HepG2 (cell line): ENCODE data around the gene SNAPC4. TPM values are rescaled to one million over a fixed set of nuclear protein-coding genes. Genes with fewer than 3 reads are reported as not detected.

ENCODE experiments used
- AHDC1 ChIP-seq: sonication (generic); formaldehyde crosslinking; IDR thresholded peaks from 2 replicates; pipeline ENCODE4 v1.5.1; 2020; ENCODE audit warnings: mild to moderate bottlenecking, missing genetic modification reagents, borderline replicate concordance
- ARNTL ChIP-seq: sonication (generic); formaldehyde crosslinking; IDR thresholded peaks from 2 replicates; pipeline ENCODE4 v1.4.0; 2020; ENCODE audit warnings: mild to moderate bottlenecking, missing genetic modification reagents
- MAF1 ChIP-seq: sonication (generic); formaldehyde crosslinking; IDR thresholded peaks from 2 replicates; pipeline ENCODE4 v1.5.0; 2020; ENCODE audit warnings: missing genetic modification reagents, borderline replicate concordance
- MAZ ChIP-seq, 2 experiments: sonication (generic) in 1 of 2; formaldehyde crosslinking in 1 of 2; IDR thresholded peaks; 2 replicates each; pipeline versions ENCODE4 v1.5.0 to v1.6.1; 2012 to 2020; ENCODE audit warnings: low read depth in 2 of 2, mild to moderate bottlenecking in 2 of 2, borderline replicate concordance in 1 of 2, improper control_type of control experiment in 1 of 2, low read length in 1 of 2, missing genetic modification reagents in 1 of 2, moderate library complexity in 1 of 2
- RAD51 ChIP-seq: fragments of 450-650 bp; IDR thresholded peaks from 2 replicates; pipeline ENCODE4 v1.6.1; 2016; ENCODE audit warnings: borderline replicate concordance
- RFXANK ChIP-seq: IDR thresholded peaks from 2 replicates; pipeline ENCODE4 v1.6.1; 2016
- SRSF9 ChIP-seq: fragments of 200-400 bp; formaldehyde crosslinking; IDR thresholded peaks from 2 replicates; pipeline ENCODE4 v1.6.1; 2018; ENCODE audit warnings: borderline replicate concordance, mild to moderate bottlenecking, low read depth, low read length; ENCODE audit not compliant: insufficient read depth, poor library complexity, severe bottlenecking
- ZBTB1 ChIP-seq: sonication (generic); formaldehyde crosslinking; IDR thresholded peaks from 2 replicates; pipeline ENCODE4 v1.4.0; 2020; ENCODE audit warnings: missing genetic modification reagents, borderline replicate concordance
- ZNF136 ChIP-seq: sonication (generic); formaldehyde crosslinking; IDR thresholded peaks from 2 replicates; pipeline ENCODE4 v1.8.1; 2022; ENCODE audit warnings: low read depth, mild to moderate bottlenecking, moderate library complexity, missing genetic modification reagents
- polyA plus RNA-seq, 8 experiments: library from polyadenylated mRNA; depleted of rRNA in 3 of 8; stranded (reverse) in 7 of 8; unstranded in 1 of 8; fragments of >200 nt; fragmentation: Illumina TruSeq in 4 of 8; extraction: Trizol in 4 of 8; gene quantifications; 2 replicates each; pipeline versions ENCODE4 v1.2.1 to v1.2.3, GENCODE V29; 2011 to 2016; ENCODE audit warnings: low read depth in 4 of 8, missing spikeins in 1 of 8, mixed read lengths in 1 of 8; ENCODE audit not compliant: insufficient read depth in 1 of 8
- total RNA-seq, 5 experiments: library from RNA; depleted of rRNA; stranded (reverse); fragments of >200 nt; fragmentation: Illumina TruSeq; extraction: Trizol; gene quantifications; 2 replicates each; pipeline ENCODE4 v1.2.3, GENCODE V29; 2016; ENCODE audit warnings: low read depth in 1 of 5
- TF ChIP-seq, protein P1 (sequence below): sonication (generic); formaldehyde crosslinking; conservative IDR thresholded peaks from 2 replicates; pipeline ENCODE4 v1.8.0; 2022; ENCODE audit warnings: missing genetic modification reagents
- TF ChIP-seq, protein P2 (sequence below): sonication (generic); formaldehyde crosslinking; IDR thresholded peaks from 2 replicates; pipeline ENCODE4 v1.4.0; 2020; ENCODE audit warnings: missing genetic modification reagents, borderline replicate concordance
- TF ChIP-seq, protein P3 (sequence below): sonication (generic); formaldehyde crosslinking; IDR thresholded peaks from 2 replicates; pipeline ENCODE4 v1.4.0; 2020; ENCODE audit warnings: missing genetic modification reagents

SNAPC4 gene
- total and polyA plus RNA-seq, 2 of the 13 experiments (the other 11 are each of a cell fraction or from before 2014, with no cell fraction given) = 2.0 to 6.0 TPM

GRCh38 chr9:136363106-136363948 is 36.6 kb downstream of the SNAPC4 start, which contains the start of gene DNLZ (continued):
- TF ChIP-seq, protein P1, sequence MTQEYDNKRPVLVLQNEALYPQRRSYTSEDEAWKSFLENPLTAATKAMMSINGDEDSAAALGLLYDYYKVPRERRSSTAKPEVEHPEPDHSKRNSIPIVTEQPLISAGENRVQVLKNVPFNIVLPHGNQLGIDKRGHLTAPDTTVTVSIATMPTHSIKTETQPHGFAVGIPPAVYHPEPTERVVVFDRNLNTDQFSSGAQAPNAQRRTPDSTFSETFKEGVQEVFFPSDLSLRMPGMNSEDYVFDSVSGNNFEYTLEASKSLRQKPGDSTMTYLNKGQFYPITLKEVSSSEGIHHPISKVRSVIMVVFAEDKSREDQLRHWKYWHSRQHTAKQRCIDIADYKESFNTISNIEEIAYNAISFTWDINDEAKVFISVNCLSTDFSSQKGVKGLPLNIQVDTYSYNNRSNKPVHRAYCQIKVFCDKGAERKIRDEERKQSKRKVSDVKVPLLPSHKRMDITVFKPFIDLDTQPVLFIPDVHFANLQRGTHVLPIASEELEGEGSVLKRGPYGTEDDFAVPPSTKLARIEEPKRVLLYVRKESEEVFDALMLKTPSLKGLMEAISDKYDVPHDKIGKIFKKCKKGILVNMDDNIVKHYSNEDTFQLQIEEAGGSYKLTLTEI (CRISPR knock-in tag) = no peak
- TF ChIP-seq SRSF9 (no peak), ZBTB1 (no peak), RFXANK (CRISPR knock-in tag) (peak; percentile 55; the same call in 1 of the 2 replicates), RAD51 (no peak), MAF1 (peak; percentile 50; the same call in 1 of the 2 replicates), ARNTL (CRISPR knock-in tag) (peak; percentile 91), AHDC1 (CRISPR knock-in tag) (no peak), ZNF136 (CRISPR knock-in tag) (no peak), MAZ (IDR thresholded peaks at IDR 0.05; ENCODE audit: borderline replicate concordance, low read depth, low read length) (peak; percentile 62; the same call in 1 of the 2 replicates), MAZ (CRISPR knock-in tag; IDR thresholded peaks at IDR 0.05; ENCODE audit: low read depth) (peak; percentile 93)
- TF ChIP-seq, protein P2, sequence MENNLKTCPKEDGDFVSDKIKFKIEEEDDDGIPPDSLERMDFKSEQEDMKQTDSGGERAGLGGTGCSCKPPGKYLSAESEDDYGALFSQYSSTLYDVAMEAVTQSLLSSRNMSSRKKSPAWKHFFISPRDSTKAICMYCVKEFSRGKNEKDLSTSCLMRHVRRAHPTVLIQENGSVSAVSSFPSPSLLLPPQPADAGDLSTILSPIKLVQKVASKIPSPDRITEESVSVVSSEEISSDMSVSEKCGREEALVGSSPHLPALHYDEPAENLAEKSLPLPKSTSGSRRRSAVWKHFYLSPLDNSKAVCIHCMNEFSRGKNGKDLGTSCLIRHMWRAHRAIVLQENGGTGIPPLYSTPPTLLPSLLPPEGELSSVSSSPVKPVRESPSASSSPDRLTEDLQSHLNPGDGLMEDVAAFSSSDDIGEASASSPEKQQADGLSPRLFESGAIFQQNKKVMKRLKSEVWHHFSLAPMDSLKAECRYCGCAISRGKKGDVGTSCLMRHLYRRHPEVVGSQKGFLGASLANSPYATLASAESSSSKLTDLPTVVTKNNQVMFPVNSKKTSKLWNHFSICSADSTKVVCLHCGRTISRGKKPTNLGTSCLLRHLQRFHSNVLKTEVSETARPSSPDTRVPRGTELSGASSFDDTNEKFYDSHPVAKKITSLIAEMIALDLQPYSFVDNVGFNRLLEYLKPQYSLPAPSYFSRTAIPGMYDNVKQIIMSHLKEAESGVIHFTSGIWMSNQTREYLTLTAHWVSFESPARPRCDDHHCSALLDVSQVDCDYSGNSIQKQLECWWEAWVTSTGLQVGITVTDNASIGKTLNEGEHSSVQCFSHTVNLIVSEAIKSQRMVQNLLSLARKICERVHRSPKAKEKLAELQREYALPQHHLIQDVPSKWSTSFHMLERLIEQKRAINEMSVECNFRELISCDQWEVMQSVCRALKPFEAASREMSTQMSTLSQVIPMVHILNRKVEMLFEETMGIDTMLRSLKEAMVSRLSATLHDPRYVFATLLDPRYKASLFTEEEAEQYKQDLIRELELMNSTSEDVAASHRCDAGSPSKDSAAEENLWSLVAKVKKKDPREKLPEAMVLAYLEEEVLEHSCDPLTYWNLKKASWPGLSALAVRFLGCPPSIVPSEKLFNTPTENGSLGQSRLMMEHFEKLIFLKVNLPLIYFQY (CRISPR knock-in tag) = peak; percentile 50; the same call in 1 of the 2 replicates
- TF ChIP-seq, protein P3, sequence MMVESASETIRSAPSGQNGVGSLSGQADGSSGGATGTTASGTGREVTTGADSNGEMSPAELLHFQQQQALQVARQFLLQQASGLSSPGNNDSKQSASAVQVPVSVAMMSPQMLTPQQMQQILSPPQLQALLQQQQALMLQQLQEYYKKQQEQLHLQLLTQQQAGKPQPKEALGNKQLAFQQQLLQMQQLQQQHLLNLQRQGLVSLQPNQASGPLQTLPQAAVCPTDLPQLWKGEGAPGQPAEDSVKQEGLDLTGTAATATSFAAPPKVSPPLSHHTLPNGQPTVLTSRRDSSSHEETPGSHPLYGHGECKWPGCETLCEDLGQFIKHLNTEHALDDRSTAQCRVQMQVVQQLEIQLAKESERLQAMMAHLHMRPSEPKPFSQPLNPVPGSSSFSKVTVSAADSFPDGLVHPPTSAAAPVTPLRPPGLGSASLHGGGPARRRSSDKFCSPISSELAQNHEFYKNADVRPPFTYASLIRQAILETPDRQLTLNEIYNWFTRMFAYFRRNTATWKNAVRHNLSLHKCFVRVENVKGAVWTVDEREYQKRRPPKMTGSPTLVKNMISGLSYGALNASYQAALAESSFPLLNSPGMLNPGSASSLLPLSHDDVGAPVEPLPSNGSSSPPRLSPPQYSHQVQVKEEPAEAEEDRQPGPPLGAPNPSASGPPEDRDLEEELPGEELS = no peak
